Stimulated activated CD8-positive, alpha-beta memory T cell treated with anti-CD3 and anti-CD28 coated beads, Interleukin-2, amount 100 ng/mL, for 48 hours (primary cell): ENCODE data around the gene SOWAHA.

Source experiments
- DNase-seq, 2 donors: peaks; one replicate each; pipeline ENCODE4 v3.0.0-alpha.2; 2020; ENCODE audit warnings: low read depth in 2 of 2

Gene SOWAHA

GRCh38 chr5:132807163-132807838 lies 5.8 kb upstream of the SOWAHA start:
- DNase-seq, result no peak

GRCh38 chr5:132808448-132808847 lies 4.7 kb upstream of the SOWAHA start:
- DNase-seq, result no peak

- DNase-seq, result no peak
Observed at GRCh38 chr5:132808866-132809265, 4.2 kb upstream of the SOWAHA start.

GRCh38 chr5:132810605-132811004 lies 2.5 kb upstream of the SOWAHA start:
- no peak for DNase-seq

- DNase-seq, result no peak
Observed at GRCh38 chr5:132812123-132812765, 858 bp upstream of the SOWAHA start.

GRCh38 chr5:132813599-132814502 lies 749 bp downstream of the SOWAHA start:
- DNase-seq, result no peak

- DNase-seq, result no peak
Observed at GRCh38 chr5:132814503-132815294, 1.6 kb downstream of the SOWAHA start.

- DNase-seq, result no peak
Observed at GRCh38 chr5:132815454-132815853, 2.4 kb downstream of the SOWAHA start.

- no peak for DNase-seq
Observed at GRCh38 chr5:132816083-132816482, 3.0 kb downstream of the SOWAHA start.

GRCh38 chr5:132816554-132816953 lies 3.5 kb downstream of the SOWAHA start:
- DNase-seq, result no peak

GRCh38 chr5:132817011-132817410 lies 3.9 kb downstream of the SOWAHA start:
- DNase-seq, result no peak

GRCh38 chr5:132819468-132819867 lies 6.4 kb downstream of the SOWAHA start:
- no peak for DNase-seq

GRCh38 chr5:132820162-132820754 lies 7.2 kb downstream of the SOWAHA start:
- DNase-seq, result peak; percentile 87 to 90

GRCh38 chr5:132821350-132821749 lies 8.2 kb downstream of the SOWAHA start:
- DNase-seq, result no peak

GRCh38 chr5:132821791-132822190 lies 8.7 kb downstream of the SOWAHA start:
- no peak for DNase-seq

- DNase-seq, result no peak
Observed at GRCh38 chr5:132822650-132823480, 9.8 kb downstream of the SOWAHA start.

- DNase-seq, result no peak
Observed at GRCh38 chr5:132823481-132824050, 10.5 kb downstream of the SOWAHA start.

- no peak for DNase-seq
Observed at GRCh38 chr5:132824426-132824825, 11.3 kb downstream of the SOWAHA start.

GRCh38 chr5:132825033-132825833 lies 12.1 kb downstream of the SOWAHA start:
- DNase-seq, result no peak
